H9 (cell line): ENCODE data around the gene HTRA3. TPM values are rescaled to one million over a fixed set of nuclear protein-coding genes. Genes with fewer than 3 reads are reported as not detected.

ENCODE experiments used
- DNase-seq: peaks from one replicate; pipeline ENCODE4 v3.0.0-alpha.2; 2017
- H2AFZ ChIP-seq: one replicate; pipeline ENCODE4 v1.6.1; 2013; ENCODE audit warnings: mild to moderate bottlenecking, low read length, control low read depth, moderate library complexity
- H2AK5ac ChIP-seq: 2 replicates; pipeline ENCODE4 v1.6.1; 2013; ENCODE audit warnings: low read length, control low read depth, mixed read lengths; ENCODE audit not compliant: insufficient read length
- H2BK120ac ChIP-seq: one replicate; pipeline ENCODE4 v1.6.1; 2013; ENCODE audit warnings: low read depth, mild to moderate bottlenecking, low read length, control low read depth, inconsistent platforms; ENCODE audit not compliant: poor library complexity, severe bottlenecking
- H2BK12ac ChIP-seq: 2 replicates; pipeline ENCODE4 v1.6.1; 2013; ENCODE audit warnings: low read length, control low read depth, mixed read lengths, low read depth; ENCODE audit not compliant: insufficient read length
- H2BK15ac ChIP-seq: 2 replicates; pipeline ENCODE4 v1.6.1; 2013; ENCODE audit warnings: low read depth, low read length, control low read depth
- H2BK20ac ChIP-seq: one replicate; pipeline ENCODE4 v1.6.1; 2013; ENCODE audit warnings: low read depth, mild to moderate bottlenecking, low read length, control low read depth, inconsistent platforms; ENCODE audit not compliant: poor library complexity, severe bottlenecking
- H2BK5ac ChIP-seq: 2 replicates; pipeline ENCODE4 v1.6.1; 2013; ENCODE audit warnings: low read length, control low read depth, mixed read lengths; ENCODE audit not compliant: insufficient read length
- H3K14ac ChIP-seq: 2 replicates; pipeline ENCODE4 v1.6.1; 2013; ENCODE audit warnings: low read length, control low read depth; ENCODE audit not compliant: insufficient read depth
- H3K18ac ChIP-seq: 2 replicates; pipeline ENCODE4 v1.6.1; 2013; ENCODE audit warnings: low read depth, mild to moderate bottlenecking, mixed read lengths, low read length, control low read depth; ENCODE audit not compliant: insufficient read length
- H3K23ac ChIP-seq: 2 replicates; pipeline ENCODE4 v1.6.1; 2013; ENCODE audit warnings: low read length, control low read depth, mixed read lengths, low read depth; ENCODE audit not compliant: insufficient read length
- H3K23me2 ChIP-seq: 2 replicates; pipeline ENCODE4 v1.6.1; 2013; ENCODE audit warnings: low read depth, mild to moderate bottlenecking, mixed read lengths, low read length, control low read depth; ENCODE audit not compliant: insufficient read length, poor library complexity, severe bottlenecking
- H3K27ac ChIP-seq: 2 replicates; pipeline ENCODE4 v1.5.1; 2013; ENCODE audit warnings: low read length, control low read depth, mixed read lengths, low read depth; ENCODE audit not compliant: insufficient read length
- H3K27me3 ChIP-seq: 2 replicates; pipeline ENCODE4 v1.6.1; 2013; ENCODE audit warnings: low read length, control low read depth, inconsistent platforms; ENCODE audit not compliant: insufficient read depth
- H3K4ac ChIP-seq: 2 replicates; pipeline ENCODE4 v1.6.1; 2013; ENCODE audit warnings: low read depth, mild to moderate bottlenecking, control low read depth, inconsistent platforms, low read length, moderate library complexity
- H3K4me1 ChIP-seq: 2 replicates; pipeline ENCODE4 v1.6.1; 2013; ENCODE audit warnings: low read length, control low read depth, inconsistent platforms; ENCODE audit not compliant: insufficient read depth
- H3K4me2 ChIP-seq: 2 replicates; pipeline ENCODE4 v1.6.1; 2013; ENCODE audit warnings: low read length, control low read depth, mixed read lengths; ENCODE audit not compliant: insufficient read length, insufficient read depth
- H3K56ac ChIP-seq: 2 replicates; pipeline ENCODE4 v1.6.1; 2013; ENCODE audit warnings: low read depth, mild to moderate bottlenecking, mixed read lengths, low read length, control low read depth; ENCODE audit not compliant: insufficient read length
- H3K79me1 ChIP-seq: 2 replicates; pipeline ENCODE4 v1.6.1; 2013; ENCODE audit warnings: low read depth, mild to moderate bottlenecking, moderate library complexity, low read length, control low read depth, inconsistent platforms; ENCODE audit not compliant: insufficient read depth, poor library complexity, severe bottlenecking
- H3K79me2 ChIP-seq: 2 replicates; pipeline ENCODE4 v1.6.1; 2013; ENCODE audit warnings: low read length, control low read depth, inconsistent platforms; ENCODE audit not compliant: insufficient read depth
- H3K9ac ChIP-seq: 2 replicates; pipeline ENCODE4 v1.6.1; 2013; ENCODE audit warnings: low read length, control low read depth, mixed read lengths; ENCODE audit not compliant: insufficient read length; ENCODE audit errors: extremely low read depth
- H3K9me3 ChIP-seq: one replicate; pipeline ENCODE4 v1.6.1; 2013; ENCODE audit warnings: low read depth, low read length, inconsistent platforms; ENCODE audit not compliant: control insufficient read depth
- H3T11ph ChIP-seq: one replicate; pipeline ENCODE4 v1.6.1; 2013; ENCODE audit warnings: mild to moderate bottlenecking, low read length, control low read depth, inconsistent platforms
- H4K20me1 ChIP-seq: one replicate; pipeline ENCODE4 v1.6.1; 2013; ENCODE audit not compliant: control insufficient read depth, insufficient read length, insufficient read depth
- H4K5ac ChIP-seq: 2 replicates; pipeline ENCODE4 v1.6.1; 2013; ENCODE audit warnings: low read depth, mild to moderate bottlenecking, mixed read lengths, low read length, control low read depth; ENCODE audit not compliant: insufficient read length
- H4K8ac ChIP-seq: replicated peaks from 2 replicates; pipeline ENCODE4 v1.6.1; 2013; ENCODE audit warnings: low read length, control low read depth, mixed read lengths, low read depth; ENCODE audit not compliant: insufficient read length
- H4K91ac ChIP-seq: 2 replicates; pipeline ENCODE4 v1.6.1; 2013; ENCODE audit warnings: low read depth, mild to moderate bottlenecking, moderate library complexity, mixed read lengths, low read length, control low read depth; ENCODE audit not compliant: insufficient read length
- H3K27ac Mint-ChIP-seq, 3 experiments: 2 replicates in 2 of 3; 3 replicates in 1 of 3; pipeline ENCODE4 v1.8.0; 2020 to 2021; ENCODE audit warnings: mixed read lengths in 3 of 3, mild to moderate bottlenecking in 1 of 3, moderate library complexity in 1 of 3
- H3K27me3 Mint-ChIP-seq: 2 replicates; pipeline ENCODE4 v1.8.0; 2021; ENCODE audit warnings: low read depth, mild to moderate bottlenecking, moderate library complexity, mixed read lengths
- H3K36me3 Mint-ChIP-seq, 3 experiments: 2 replicates in 2 of 3; 3 replicates in 1 of 3; pipeline ENCODE4 v1.8.0; 2020 to 2021; ENCODE audit warnings: low read depth in 3 of 3, mixed read lengths in 3 of 3; ENCODE audit not compliant: insufficient read depth in 1 of 3
- H3K4me1 Mint-ChIP-seq, 2 experiments: 2 replicates each; pipeline ENCODE4 v1.8.0; 2020; ENCODE audit warnings: mixed read lengths in 2 of 2
- H3K4me3 Mint-ChIP-seq, 2 experiments: 2 replicates in 1 of 2; 3 replicates in 1 of 2; pipeline ENCODE4 v1.8.0; 2020 to 2021; ENCODE audit warnings: mild to moderate bottlenecking in 2 of 2, mixed read lengths in 2 of 2, moderate library complexity in 1 of 2
- H3K9me3 Mint-ChIP-seq, 2 experiments: 2 replicates in 1 of 2; 3 replicates in 1 of 2; pipeline ENCODE4 v1.8.0; 2020; ENCODE audit warnings: mild to moderate bottlenecking in 2 of 2, mixed read lengths in 2 of 2, moderate library complexity in 1 of 2
- WGBS: extraction: QIAGEN DNeasy Blood & Tissue Kit; methylation state at CpG from one replicate; pipeline ENCODE4 v1.1.7; 2013; ENCODE audit warnings: missing lambda C conversion rate, low lambda C conversion rate, mixed read lengths; ENCODE audit not compliant: insufficient read length; ENCODE audit errors: extremely low coverage; 5-methylcytosine and 5-hydroxymethylcytosine counted together
- total RNA-seq: library from RNA; stranded (reverse); gene quantifications from 2 replicates; pipeline ENCODE4 v1.2.1, GENCODE V29; 2021
- TF ChIP-seq, protein P1 (sequence below): fragments of 200-600 bp; sonication (generic); conservative IDR thresholded peaks from 3 replicates; pipeline ENCODE4 v1.8.0; 2021; ENCODE audit warnings: antibody characterized with exemption, mild to moderate bottlenecking

The HTRA3 gene
- total RNA-seq, 1 experiment from 2014 or later = 3.0 TPM

DNA sequence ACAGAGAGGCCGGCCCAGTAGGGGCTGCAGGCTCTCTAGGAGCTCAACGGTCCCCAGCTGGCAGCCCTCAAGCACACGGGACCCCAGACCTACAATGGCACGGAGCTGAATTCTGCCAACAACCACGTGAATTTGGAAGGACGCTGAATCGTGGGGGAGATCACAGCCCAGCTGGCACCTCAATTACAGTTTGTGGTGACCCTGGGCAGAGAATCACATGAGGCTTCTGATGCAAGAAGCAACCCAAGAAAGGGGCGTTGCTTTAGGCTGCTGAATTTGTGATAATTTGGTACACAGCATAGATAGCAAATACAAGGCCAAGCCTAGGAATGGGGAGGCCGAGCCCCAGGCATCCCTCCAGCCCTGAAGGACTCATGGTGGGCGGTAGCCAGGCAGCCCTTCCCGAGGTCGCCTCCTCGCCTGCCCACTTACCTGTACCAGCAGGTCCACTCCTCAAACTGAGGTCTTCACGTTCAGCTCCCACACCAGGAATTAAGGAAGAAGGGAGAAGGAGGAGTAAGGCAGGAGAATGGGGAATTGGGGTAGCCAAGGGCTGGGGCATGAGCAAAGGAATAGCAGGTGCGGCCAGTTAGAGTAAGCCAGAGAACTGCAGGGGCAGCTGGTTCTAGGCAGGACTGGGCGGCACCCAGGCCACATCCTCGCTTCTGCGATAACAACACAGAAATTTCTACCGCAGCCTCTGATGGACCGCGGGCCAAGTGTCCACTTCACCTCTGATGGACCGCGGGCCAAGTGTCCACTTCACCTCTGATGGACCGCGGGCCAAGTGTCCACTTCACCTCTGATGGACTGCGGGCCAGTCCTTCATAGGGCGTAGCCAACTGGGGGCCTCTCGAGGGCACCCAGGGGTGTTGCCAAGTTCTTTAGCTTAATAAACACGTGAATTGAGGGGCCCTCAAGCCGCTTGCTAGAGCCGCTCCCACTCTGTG lies 23.4 kb upstream of the HTRA3 start:
- H3K27me3 Mint-ChIP-seq = peaks cover 7% of the 10 kb centered on the region
- H3T11ph ChIP-seq = no peak overlapping the region

More for the DNA sequence above, 23.4 kb upstream of the HTRA3 start:
- Histone ChIP-seq H4K20me1 (no peaks in the 10 kb centered on the region), H2BK5ac (no peak overlapping the region), H3K4me1 (no peaks in the 10 kb centered on the region), H3K9ac (no peak overlapping the region), H3K27ac (no peak overlapping the region), H3K79me2 (no peaks in the 10 kb centered on the region), H3K4me2 (no peak overlapping the region), H2BK15ac (no peak overlapping the region), H3K18ac (no peak overlapping the region), H2AK5ac (no peak overlapping the region), H3K56ac (no peak overlapping the region), H3K14ac (no peak overlapping the region; the same call in 1 of the 2 replicates), H3K4ac (no peak overlapping the region), H2BK20ac (no peak overlapping the region), H3K23me2 (no peaks in the 10 kb centered on the region), H4K91ac (no peak overlapping the region), H4K8ac (no peak overlapping the region), H2BK12ac (no peak overlapping the region), H3K9me3 (no peaks in the 10 kb centered on the region), H4K5ac (no peak overlapping the region), H2AFZ (no peak overlapping the region), H3K27me3 (no peaks in the 10 kb centered on the region), H3K79me1 (no peaks in the 10 kb centered on the region), H3K23ac (no peak overlapping the region), H2BK120ac (no peak overlapping the region)
- DNase-seq = no peak
- TF ChIP-seq, protein P1, sequence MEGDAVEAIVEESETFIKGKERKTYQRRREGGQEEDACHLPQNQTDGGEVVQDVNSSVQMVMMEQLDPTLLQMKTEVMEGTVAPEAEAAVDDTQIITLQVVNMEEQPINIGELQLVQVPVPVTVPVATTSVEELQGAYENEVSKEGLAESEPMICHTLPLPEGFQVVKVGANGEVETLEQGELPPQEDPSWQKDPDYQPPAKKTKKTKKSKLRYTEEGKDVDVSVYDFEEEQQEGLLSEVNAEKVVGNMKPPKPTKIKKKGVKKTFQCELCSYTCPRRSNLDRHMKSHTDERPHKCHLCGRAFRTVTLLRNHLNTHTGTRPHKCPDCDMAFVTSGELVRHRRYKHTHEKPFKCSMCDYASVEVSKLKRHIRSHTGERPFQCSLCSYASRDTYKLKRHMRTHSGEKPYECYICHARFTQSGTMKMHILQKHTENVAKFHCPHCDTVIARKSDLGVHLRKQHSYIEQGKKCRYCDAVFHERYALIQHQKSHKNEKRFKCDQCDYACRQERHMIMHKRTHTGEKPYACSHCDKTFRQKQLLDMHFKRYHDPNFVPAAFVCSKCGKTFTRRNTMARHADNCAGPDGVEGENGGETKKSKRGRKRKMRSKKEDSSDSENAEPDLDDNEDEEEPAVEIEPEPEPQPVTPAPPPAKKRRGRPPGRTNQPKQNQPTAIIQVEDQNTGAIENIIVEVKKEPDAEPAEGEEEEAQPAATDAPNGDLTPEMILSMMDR = no peak
- Mint-ChIP-seq H3K4me1 (peaks cover 0 to 9% of the 10 kb centered on the region in 2 experiments; a peak in 2 of 4 replicates), H3K27ac (no peak overlapping the region), H3K9me3 (no peaks in the 10 kb centered on the region), H3K4me3 (no peak overlapping the region), H3K36me3 (no peaks in the 10 kb centered on the region; a peak in 1 of 7 replicates)
- no CpG with 5 or more reads among the region's 31 CpGs for WGBS
